ELF-1 (cell line): ENCODE measurements around the gene STAG1.
A peak's percentile ranks its signal among the peaks of the same experiment; 100 is the strongest.
"Not testable (repeated sequence)": the region's sequence is repeated elsewhere in the genome, so short reads cannot be mapped to it uniquely, and the experiment has no call there.

ENCODE experiments used
- DNase-seq: peaks from one replicate; pipeline ENCODE4 v3.0.0-alpha.2; 2016; ENCODE audit warnings: low read depth, low spot score

Gene STAG1

GRCh38 chr3:136752172-136752421, at the start of gene STAG1:
Gene STAG1, minus strand, starts transcription at chr3:136752378. Its CDS starts 121,480 bp downstream, at chr3:136630898.
- no peak for DNase-seq

- DNase-seq: not testable (repeated sequence)
Measured at GRCh38 chr3:136801146-136801545, 49.0 kb upstream of the STAG1 start.

DNA sequence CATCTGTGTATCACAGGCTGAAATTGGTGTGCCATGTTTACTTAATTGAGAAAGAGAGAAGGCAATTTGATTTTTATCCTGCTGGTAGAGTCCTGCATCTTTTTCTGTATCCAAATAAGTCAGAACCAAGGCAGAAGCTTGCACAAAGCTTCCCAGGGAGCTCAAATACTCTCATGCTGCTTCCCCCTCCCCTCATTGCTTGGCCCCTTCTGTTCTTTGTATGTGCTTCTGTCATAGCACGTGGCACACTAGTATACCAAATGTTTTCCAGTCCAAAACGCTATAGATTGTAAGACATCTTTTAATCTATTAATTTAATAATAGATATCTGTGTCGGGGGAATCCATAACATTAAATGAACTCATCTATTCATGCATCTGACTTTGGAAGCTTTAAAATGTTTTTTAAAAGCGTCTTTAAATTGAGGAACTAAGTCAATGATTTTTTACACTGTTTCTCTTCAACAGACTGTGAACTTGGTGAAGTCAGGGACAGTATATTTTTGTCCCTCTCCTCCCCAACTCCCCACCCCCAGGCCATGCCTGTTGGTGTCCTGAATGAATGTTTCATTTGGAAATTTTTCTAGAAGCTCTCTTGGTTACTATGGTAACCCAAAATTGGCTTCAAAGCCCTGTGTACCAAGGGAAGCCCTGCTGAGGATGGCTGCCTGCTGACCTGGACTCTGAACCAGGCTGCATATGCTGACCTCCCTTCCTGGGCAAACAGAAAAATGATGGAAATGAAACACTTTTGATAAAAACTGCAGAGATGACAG, 40.6 kb upstream of the STAG1 start:
- DNase-seq: no peak

GRCh38 chr3:136790786-136791185, 38.6 kb upstream of the STAG1 start:
- DNase-seq: no peak

DNA sequence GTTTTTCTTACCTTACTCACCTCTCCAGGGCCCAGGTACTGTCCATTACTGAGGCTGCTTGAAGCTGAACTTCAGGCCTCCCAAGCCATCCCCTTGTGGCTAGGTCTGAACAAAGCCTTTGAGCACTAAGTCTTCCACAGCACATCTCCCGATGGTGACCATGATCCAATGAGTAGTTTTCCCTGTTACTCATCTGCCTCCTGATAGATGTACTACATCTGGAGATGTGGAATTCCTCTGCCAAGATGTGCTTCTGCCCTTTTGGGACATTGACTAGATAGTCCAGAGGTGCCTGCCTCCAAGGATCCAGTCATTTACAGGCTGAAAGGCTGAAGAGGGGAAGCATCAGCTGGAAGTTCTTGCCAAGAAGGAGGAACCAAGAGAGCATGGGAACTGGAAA, 37.8 kb upstream of the STAG1 start:
- DNase-seq: no peak

DNA sequence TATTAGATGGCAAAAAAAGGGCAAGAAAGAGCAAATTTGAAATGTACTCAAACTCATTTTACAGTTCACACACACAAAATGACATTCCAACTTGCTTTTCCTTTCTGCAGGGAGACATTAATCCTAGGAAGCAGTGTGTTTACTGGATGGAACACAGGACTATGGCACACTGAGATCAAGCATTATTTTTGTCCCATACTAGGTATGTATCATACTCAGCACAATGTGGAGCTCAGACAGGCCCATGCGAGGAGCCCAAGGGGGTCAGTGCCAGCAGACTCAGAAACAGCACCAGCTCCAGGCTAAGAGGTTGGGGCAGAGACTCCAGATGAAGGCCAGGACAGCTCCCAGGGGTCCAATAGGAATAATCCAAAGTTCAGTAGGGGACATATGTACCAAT, 36.0 kb upstream of the STAG1 start:
- no peak for DNase-seq

DNA sequence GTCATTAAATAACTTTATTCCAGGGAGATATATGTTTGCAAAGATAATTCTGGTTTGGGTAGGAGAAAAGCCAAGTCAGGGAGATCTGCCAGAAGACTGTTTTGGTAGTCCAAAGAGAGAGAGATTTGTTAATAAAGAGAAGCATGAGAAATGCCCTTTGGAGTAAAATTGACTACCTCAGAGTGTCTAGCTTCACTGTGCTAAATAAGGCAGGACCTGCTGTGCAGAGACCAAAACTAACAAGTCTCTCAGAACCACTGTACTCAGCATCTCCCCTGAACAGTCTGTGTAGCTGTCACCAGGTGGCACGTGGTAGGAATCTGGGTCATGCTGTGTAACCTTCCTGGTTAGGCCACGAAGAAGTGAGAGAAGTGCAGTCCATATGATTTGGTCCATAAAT, 35.2 kb upstream of the STAG1 start:
- no peak for DNase-seq

DNA sequence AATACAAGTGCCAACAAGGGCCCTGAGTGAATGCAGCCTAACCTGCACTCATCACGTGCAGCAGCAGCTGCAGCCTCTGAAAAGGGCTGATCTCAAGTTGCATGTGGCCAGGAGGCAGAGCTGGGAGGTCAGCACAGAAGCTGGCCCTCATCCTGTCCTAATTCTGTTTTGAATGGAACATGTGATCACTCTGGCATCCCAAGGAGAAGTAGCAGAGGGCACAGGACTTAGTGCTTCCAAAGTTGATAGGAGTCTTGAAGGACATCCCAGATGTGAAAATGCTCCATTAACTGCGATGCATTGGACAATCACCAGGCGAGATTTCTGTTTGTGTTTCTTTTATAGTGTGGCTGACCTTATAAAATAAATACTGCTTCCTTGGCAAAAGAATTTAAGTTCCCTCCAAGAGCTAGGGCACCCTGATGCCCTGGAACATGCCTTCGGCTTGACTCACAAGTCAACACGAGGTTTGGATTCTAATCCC, 31.6 kb upstream of the STAG1 start:
- DNase-seq: no peak

- DNase-seq: no peak
Measured at GRCh38 chr3:136780741-136781140, 28.6 kb upstream of the STAG1 start.

DNA sequence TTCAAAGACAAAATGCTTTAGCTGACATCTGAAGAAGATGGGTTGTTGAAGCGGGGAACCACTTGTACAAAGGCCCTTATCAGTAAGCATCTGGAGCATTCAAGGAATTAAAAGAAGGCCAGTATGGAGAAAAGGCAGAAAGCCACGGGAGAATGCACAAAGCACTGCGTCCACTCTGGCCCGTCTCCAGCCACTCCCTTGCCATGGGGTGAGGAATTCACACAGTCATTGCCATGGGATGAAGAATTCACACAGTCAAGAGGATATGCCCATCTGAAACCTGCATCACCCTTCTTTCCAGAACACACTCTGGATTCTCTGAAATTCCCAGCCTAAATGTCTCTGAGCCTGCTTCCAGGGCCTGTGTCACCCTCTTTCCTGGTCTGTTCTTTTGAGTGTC, 26.7 kb upstream of the STAG1 start:
- DNase-seq: no peak

DNA sequence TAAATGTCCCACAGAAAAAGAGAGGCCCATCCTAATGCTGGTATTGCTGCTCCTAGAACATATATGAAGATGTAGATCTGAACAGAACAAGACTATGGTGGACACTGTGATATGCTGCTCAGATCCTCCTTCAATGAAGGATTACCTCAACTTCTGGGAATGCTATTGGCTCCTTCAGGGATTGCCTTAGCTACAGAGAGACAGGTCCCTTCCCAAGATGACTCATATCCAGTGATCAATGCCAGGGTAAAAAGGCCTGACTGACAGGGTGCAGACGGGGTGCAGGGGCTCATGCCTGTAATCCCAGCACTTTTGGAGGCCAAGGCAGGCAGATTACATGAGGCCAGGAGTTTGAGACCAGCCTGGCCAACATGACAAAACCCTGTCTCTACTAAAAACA, 20.5 kb upstream of the STAG1 start:
- DNase-seq: no peak

DNA sequence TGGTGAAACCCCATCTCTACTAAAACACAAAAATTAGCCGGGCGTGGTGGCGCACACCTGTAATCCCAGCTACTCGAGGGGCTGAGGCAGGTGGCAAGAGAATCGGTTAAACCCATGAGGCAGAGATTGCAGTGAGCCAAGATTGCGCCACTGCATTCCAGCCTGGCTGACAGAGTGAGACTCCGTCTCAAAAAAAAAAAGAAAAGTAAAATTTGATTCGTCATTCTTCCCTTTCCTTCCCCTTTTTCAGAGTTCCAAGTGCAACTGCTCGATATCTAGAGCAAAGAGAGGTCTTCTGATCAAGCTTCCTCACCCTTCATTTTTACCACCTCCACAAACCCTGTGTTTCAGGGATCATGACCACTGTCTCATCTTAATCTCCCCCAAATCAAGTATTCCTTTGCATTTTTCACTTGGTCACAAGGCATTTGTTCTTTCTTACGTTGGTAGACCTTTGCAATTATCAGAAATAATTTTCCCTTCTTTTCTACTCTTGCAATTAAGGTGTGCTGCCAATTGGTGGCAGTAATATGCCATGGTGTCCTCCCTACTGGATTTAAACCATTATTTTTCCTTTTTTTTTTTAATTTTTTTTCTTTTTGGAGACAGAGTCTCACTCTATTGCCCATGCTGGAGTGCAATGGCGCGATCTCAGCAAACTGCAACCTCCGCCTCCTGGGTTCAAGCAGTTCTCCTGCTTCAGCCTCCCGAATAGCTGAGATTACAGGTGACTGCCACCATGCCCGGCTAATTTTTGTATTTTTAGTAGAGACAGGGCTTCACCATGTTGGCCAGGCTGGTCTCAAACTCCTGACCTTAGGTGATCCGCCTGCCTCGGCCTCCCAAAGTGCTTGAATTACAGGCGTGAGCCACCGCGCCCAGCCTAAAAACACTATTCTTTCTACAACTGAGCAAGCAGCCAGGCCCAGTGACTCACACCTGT, 6.3 kb upstream of the STAG1 start:
- not testable (repeated sequence) for DNase-seq

DNA sequence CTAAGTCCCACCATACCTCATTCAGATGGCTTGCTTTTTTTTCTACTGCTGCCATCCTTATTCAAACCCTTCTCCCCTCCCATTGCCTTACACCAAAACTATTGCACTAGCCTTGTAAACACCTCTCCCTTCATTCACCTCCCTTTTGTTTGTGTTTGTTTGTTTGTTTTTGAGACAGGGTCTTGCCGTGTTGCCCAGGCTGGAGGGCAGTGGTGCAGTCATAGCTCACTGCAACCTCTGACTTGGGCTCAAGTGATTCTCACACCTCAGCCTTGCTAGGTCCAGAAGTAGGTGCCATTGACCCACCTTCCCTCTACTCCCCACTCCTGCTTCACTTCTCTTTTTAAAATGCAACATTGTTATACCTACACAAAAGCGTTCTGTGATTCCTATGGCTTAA, 3.0 kb upstream of the STAG1 start:
- DNase-seq: no peak

GRCh38 chr3:136753326-136753939, 1.3 kb upstream of the STAG1 start:
- no peak for DNase-seq

- peak; percentile 99 for DNase-seq
Measured at GRCh38 chr3:136752422-136753325, 496 bp upstream of the STAG1 start.

- peak; percentile 87 for DNase-seq
Measured at GRCh38 chr3:136751316-136752171, 634 bp downstream of the STAG1 start.

DNA sequence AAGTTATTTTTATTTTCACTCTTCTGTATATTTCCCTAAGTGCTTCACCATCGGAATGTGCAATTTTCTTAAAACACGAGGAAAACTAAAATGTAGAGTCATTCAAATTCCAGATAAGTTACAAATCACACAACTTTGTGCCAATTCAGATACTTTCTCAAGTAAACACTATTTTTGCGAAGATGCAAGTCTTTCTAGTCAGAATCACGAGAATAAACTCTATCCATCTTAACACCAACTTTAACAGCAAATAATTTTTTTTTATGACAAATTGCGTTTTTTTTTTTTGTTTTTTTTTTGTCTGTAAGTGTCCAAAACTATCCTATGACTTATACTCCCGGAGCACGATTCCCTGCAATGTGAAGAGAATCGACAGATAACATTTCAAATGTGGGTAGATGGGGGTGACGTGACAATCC, 1.3 kb downstream of the STAG1 start:
- DNase-seq: no peak

GRCh38 chr3:136750209-136750896, 1.8 kb downstream of the STAG1 start:
- DNase-seq: peak; percentile 25

DNA sequence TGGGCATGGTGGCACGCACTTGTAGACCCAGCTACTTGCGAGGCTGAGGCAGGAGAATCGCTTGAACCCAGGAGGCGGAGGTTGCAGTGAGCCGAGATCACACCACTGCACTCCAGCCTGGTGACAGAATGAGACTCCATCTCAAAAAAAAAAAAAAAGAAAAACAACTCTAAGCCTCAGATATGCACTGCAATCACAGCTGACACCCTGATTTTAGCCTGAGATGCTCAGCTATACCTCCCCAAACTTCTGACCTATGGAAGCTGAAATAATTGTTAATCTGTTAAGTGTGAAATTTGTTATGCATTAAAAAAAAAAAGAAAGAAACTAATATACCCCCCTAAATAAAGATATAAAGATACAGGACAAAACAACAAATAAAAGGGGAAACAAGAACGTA, 2.6 kb downstream of the STAG1 start:
- DNase-seq: not testable (repeated sequence)

- DNase-seq: no peak
Measured at GRCh38 chr3:136749091-136749490, 3.1 kb downstream of the STAG1 start.
